GM23248 (cell line): ENCODE data around the gene DPEP2NB. TPM values are rescaled to one million over a fixed set of nuclear protein-coding genes. Genes with fewer than 3 reads are reported as not detected.

ENCODE experiments used
- DNase-seq: peaks from one replicate; pipeline ENCODE4 v3.0.0-alpha.2; 2015
- H2AFZ ChIP-seq: fragments of 200-600 bp; sonication (generic); 2 replicates; pipeline ENCODE4 v1.6.1; 2016; ENCODE audit warnings: antibody characterized with exemption
- H3F3A ChIP-seq: fragments of 200-600 bp; sonication (generic); 2 replicates; pipeline ENCODE4 v1.6.1; 2016; ENCODE audit warnings: mild to moderate bottlenecking, antibody characterized with exemption, mixed run types; ENCODE audit not compliant: insufficient read depth
- H3K27ac ChIP-seq: fragments of 200-600 bp; sonication (generic); 2 replicates; pipeline ENCODE4 v1.5.1; 2016; ENCODE audit warnings: mild to moderate bottlenecking
- H3K27me3 ChIP-seq: fragments of 200-600 bp; sonication (generic); replicated peaks from 2 replicates; pipeline ENCODE4 v1.6.1; 2016; ENCODE audit warnings: mild to moderate bottlenecking; ENCODE audit not compliant: insufficient read depth
- H3K36me3 ChIP-seq: fragments of 200-600 bp; sonication (generic); 2 replicates; pipeline ENCODE4 v1.6.1; 2016; ENCODE audit warnings: low read depth, mild to moderate bottlenecking
- H3K4me1 ChIP-seq: fragments of 200-600 bp; sonication (generic); 2 replicates; pipeline ENCODE4 v1.6.1; 2016; ENCODE audit warnings: mild to moderate bottlenecking; ENCODE audit not compliant: insufficient read depth
- H3K4me2 ChIP-seq: fragments of 200-600 bp; sonication (generic); one replicate; pipeline ENCODE4 v1.6.1; 2016; ENCODE audit warnings: mild to moderate bottlenecking; ENCODE audit not compliant: unreplicated experiment
- H3K4me3 ChIP-seq: fragments of 200-600 bp; sonication (generic); 2 replicates; pipeline ENCODE4 v1.5.1; 2016; ENCODE audit warnings: mild to moderate bottlenecking
- H3K79me2 ChIP-seq: fragments of 200-600 bp; sonication (generic); 2 replicates; pipeline ENCODE4 v1.6.1; 2016; ENCODE audit warnings: mild to moderate bottlenecking; ENCODE audit not compliant: insufficient read depth
- H3K9ac ChIP-seq: fragments of 200-600 bp; sonication (generic); 2 replicates; pipeline ENCODE4 v1.6.1; 2016; ENCODE audit warnings: mild to moderate bottlenecking
- H3K9me2 ChIP-seq: fragments of 200-600 bp; sonication (generic); 2 replicates; pipeline ENCODE4 v1.6.1; 2016; ENCODE audit warnings: mixed run types, mild to moderate bottlenecking, moderate library complexity; ENCODE audit not compliant: insufficient read depth
- H3K9me3 ChIP-seq: fragments of 200-600 bp; sonication (generic); one replicate; pipeline ENCODE4 v1.6.1; 2017; ENCODE audit warnings: low read depth
- H4K20me1 ChIP-seq: fragments of 200-600 bp; sonication (generic); 2 replicates; pipeline ENCODE4 v1.6.0; 2016; ENCODE audit not compliant: insufficient read depth
- EZH2 ChIP-seq: fragments of 200-600 bp; sonication (generic); IDR thresholded peaks from 2 replicates; pipeline ENCODE4 v1.6.1; 2018; ENCODE audit warnings: antibody characterized with exemption, mild to moderate bottlenecking; ENCODE audit not compliant: insufficient read depth, poor library complexity, severe bottlenecking
- EZH2phosphoT487 ChIP-seq: fragments of 200-600 bp; sonication (generic); IDR thresholded peaks from 2 replicates; pipeline ENCODE4 v1.6.1; 2018; ENCODE audit warnings: antibody characterized with exemption, moderate library complexity, mild to moderate bottlenecking, low read depth; ENCODE audit not compliant: insufficient read depth
- WGBS, 2 experiments: methylation state at CpG; one replicate each; pipeline ENCODE4 v1.1.6; 2015 to 2017; ENCODE audit warnings: low lambda C conversion rate in 2 of 2, low coverage in 1 of 2; ENCODE audit errors: missing lambda C conversion rate in 2 of 2; 5-methylcytosine and 5-hydroxymethylcytosine counted together
- in situ Hi-C: fragments of 300-500 bp; cut with MboI; formaldehyde crosslinking; loops from 2 replicates; pipeline ENCODE4 v1.15.0; 2020
- polyA plus RNA-seq: library from polyadenylated mRNA; unstranded; fragments of >200 nt; fragmentation: Nextera tagmentation; extraction: Ambion mirVana; gene quantifications from 2 replicates; pipeline ENCODE4 v1.2.1, GENCODE V29; 2016
- total RNA-seq: library from RNA; depleted of rRNA; stranded (reverse); fragments of >200 nt; shearing (Covaris generic); gene quantifications from 2 replicates; pipeline ENCODE4 v1.2.3, GENCODE V29; 2014

The DPEP2NB gene
- total and polyA plus RNA-seq, 2 experiments from 2014 or later: not detected

DNA sequence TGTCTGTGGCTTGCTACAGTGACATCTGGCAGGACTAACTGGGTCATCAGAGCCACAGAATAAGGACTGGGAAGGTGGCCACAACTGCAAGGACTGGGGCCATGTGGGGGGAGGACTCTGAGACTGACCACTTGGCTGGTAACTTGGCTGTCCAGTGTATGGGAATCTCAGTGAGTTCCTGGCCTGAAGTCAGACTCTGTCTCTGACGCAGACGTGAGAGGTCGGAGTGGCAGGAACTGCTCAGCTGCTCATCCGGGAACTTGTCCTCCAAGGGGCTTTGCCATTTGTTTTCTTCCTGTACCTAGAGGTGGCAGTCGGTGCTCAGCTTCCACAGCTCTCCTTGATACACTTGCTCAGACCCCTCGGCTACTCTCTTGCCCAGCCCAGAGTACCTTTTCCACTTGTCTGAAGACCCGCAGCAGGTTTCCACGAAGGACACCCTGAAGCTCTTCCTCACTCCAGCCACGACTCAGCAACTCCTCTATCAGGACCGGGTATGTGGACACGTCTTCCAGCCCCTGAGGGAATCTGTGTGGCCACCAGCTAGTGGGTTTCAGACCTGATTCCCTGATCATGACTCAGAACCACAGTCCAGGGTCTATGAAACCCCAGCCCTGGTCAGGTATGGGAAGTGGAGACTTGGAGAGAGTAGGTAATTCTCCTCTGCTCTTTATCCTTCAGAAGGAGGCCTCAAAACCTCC is 28.1 kb downstream of the DPEP2NB start:
- Histone ChIP-seq H3K36me3 (no peaks in the 10 kb centered on the region), H3K4me1 (no peaks in the 10 kb centered on the region), H3K9me2 (no peaks in the 10 kb centered on the region), H2AFZ (no peak overlapping the region), H3K4me2 (no peak overlapping the region), H3K9ac (no peak overlapping the region), H3K27me3 (no peaks in the 10 kb centered on the region), H3K27ac (no peak overlapping the region), H3K4me3 (no peak overlapping the region), H3K79me2 (no peaks in the 10 kb centered on the region), H3K9me3 (no peaks in the 10 kb centered on the region), H3F3A (no peaks in the 10 kb centered on the region), H4K20me1 (no peaks in the 10 kb centered on the region)
- WGBS, 2 experiments: 75 to 83% methylated on average over 11 of the region's 11 CpGs
- no peak for DNase-seq
- in situ Hi-C loops: no loop called here
- no peak for TF ChIP-seq EZH2phosphoT487
- TF ChIP-seq EZH2: no peak

GRCh38 chr16:67986949-67987348 is 28.8 kb downstream of the DPEP2NB start:
- H3K27me3 ChIP-seq: no peaks in the 10 kb centered on the region
- TF ChIP-seq EZH2 (no peak), EZH2phosphoT487 (no peak)
- no peaks in the 10 kb centered on the region for H3K79me2 ChIP-seq
- no peaks in the 10 kb centered on the region for H3K9me2 ChIP-seq
- H3K4me3 ChIP-seq: no peak overlapping the region
- no peak overlapping the region for H3K4me2 ChIP-seq
- no peaks in the 10 kb centered on the region for H3K4me1 ChIP-seq
- DNase-seq: no peak
- H4K20me1 ChIP-seq: no peaks in the 10 kb centered on the region
- in situ Hi-C loops: no loop called here
- H3K9me3 ChIP-seq: no peaks in the 10 kb centered on the region
- H2AFZ ChIP-seq: no peak overlapping the region
- H3K27ac ChIP-seq: no peak overlapping the region
- WGBS, 2 experiments: 89 to 90% methylated on average over 5 of the region's 5 CpGs
- no peak overlapping the region for H3K9ac ChIP-seq
- no peaks in the 10 kb centered on the region for H3K36me3 ChIP-seq
- H3F3A ChIP-seq: no peaks in the 10 kb centered on the region

DNA sequence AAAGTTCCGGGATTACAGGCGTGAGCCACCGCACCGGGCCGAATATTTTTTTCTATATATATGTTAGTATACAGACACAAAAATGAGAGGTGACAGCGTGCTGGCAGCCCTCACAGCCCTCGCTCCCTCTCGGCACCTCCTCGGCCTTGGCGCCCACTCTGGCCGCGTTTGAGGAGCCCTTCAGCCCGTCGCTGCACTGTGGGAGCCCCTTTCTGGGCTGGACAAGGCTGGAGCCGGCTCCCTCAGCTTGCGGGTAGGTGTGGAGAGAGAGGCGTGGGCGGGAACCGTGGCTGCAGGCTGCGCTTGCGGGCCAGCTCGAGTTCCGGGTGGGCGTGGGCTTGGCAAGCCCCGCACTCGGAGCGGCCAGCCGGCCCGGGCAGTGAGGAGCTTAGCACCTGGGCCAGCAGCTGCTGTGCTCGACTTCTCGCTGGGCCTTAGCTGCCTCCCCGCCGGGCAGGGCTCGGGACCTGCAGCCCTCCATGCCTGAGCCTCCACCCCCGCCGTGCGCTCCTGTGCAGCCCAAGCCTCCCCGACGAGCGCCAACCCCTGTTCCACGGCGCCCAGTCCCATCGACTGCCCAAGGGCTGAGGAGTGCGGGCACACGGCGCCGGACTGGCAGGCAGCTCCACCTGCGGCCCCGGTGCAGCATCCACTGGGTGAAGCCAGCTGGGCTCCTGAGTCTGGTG is 33.6 kb downstream of the DPEP2NB start:
- H3K36me3 ChIP-seq: no peaks in the 10 kb centered on the region
- WGBS, 2 experiments: 91 to 94% methylated on average over 32 to 49 of the region's 49 CpGs
- no peak overlapping the region for H3K27ac ChIP-seq
- H3K9me3 ChIP-seq: no peaks in the 10 kb centered on the region
- in situ Hi-C loops: no loop called here
- no peak overlapping the region for H2AFZ ChIP-seq
- no peaks in the 10 kb centered on the region for H3K9me2 ChIP-seq
- H3K4me3 ChIP-seq: no peak overlapping the region
- no peaks in the 10 kb centered on the region for H3K27me3 ChIP-seq
- TF ChIP-seq EZH2 (no peak), EZH2phosphoT487 (no peak)
- H3K9ac ChIP-seq: no peak overlapping the region
- no peak for DNase-seq
- no peaks in the 10 kb centered on the region for H4K20me1 ChIP-seq
- H3K4me1 ChIP-seq: no peaks in the 10 kb centered on the region
- no peaks in the 10 kb centered on the region for H3F3A ChIP-seq
- H3K79me2 ChIP-seq: no peaks in the 10 kb centered on the region
- no peak overlapping the region for H3K4me2 ChIP-seq

- Histone ChIP-seq H3K79me2 (no peaks in the 10 kb centered on the region), H4K20me1 (no peaks in the 10 kb centered on the region), H3F3A (no peaks in the 10 kb centered on the region), H3K9ac (no peak within 1 kb of the TSS), H3K27ac (no peak within 1 kb of the TSS), H3K27me3 (no peaks in the 10 kb centered on the region), H3K4me1 (no peaks in the 10 kb centered on the region), H2AFZ (no peak within 1 kb of the TSS), H3K4me3 (no peak within 1 kb of the TSS), H3K9me2 (no peaks in the 10 kb centered on the region), H3K4me2 (no peak within 1 kb of the TSS), H3K9me3 (no peaks in the 10 kb centered on the region), H3K36me3 (no peaks in the 10 kb centered on the region)
- in situ Hi-C loops: no loop called here
- TF ChIP-seq EZH2phosphoT487: no peak
- TF ChIP-seq EZH2: no peak
- WGBS, 2 experiments: 56 to 65% methylated on average over 34 to 60 of the region's 62 CpGs
- no peak for DNase-seq
Measured at GRCh38 chr16:67979955-67980678, 35.6 kb downstream of the DPEP2NB start, which contains the start of gene DPEP3. DPEP3 (minus strand) TSS chr16:67980499; CDS start chr16:67980380, 119 bp downstream.
